HEK293 (cell line): ENCODE data around the gene INSYN1.

Experiments
- CTCF ChIA-PET: fragments of 350-600 bp; formaldehyde crosslinking; extraction: SDS; loops from one replicate; lab custom pipeline; 2021; ENCODE audit warnings: antibody characterized with exemption; lab: Yijun Ruan, JAX
- POLR2A ChIA-PET: fragments of 300-600 bp; formaldehyde crosslinking; extraction: SDS; loops from one replicate; lab custom pipeline; 2020; ENCODE audit warnings: antibody characterized with exemption, inconsistent platforms; lab: Yijun Ruan, JAX
- H3K27ac ChIP-seq: fragments of 200-500 bp; sonication (Bioruptor generic); 2 replicates; pipeline ENCODE4 v1.5.1; 2014; ENCODE audit warnings: low read depth, low read length, control low read depth, inconsistent platforms; ENCODE audit errors: extremely low read depth
- H3K36me3 ChIP-seq, 2 experiments: fragments of 200-500 bp in 1 of 2; sonication (Bioruptor generic) in 1 of 2; 1 replicate in 1 of 2; 2 replicates in 1 of 2; pipeline ENCODE4 v1.5.1; 2014 to 2017; ENCODE audit warnings: inconsistent platforms in 2 of 2, low read length in 2 of 2; ENCODE audit not compliant: control insufficient read depth in 2 of 2, insufficient read depth in 1 of 2
- H3K4me1 ChIP-seq: fragments of 200-500 bp; sonication (Bioruptor generic); 2 replicates; pipeline ENCODE4 v1.5.1; 2014; ENCODE audit warnings: mild to moderate bottlenecking, low read length, inconsistent platforms; ENCODE audit not compliant: control insufficient read depth, insufficient read depth
- H3K4me3 ChIP-seq: 2 replicates; pipeline ENCODE4 v1.5.1; 2011; ENCODE audit warnings: low read depth, mild to moderate bottlenecking, control low read depth, low read length, moderate library complexity
- H3K9me3 ChIP-seq: fragments of 200-500 bp; sonication (Bioruptor generic); 2 replicates; pipeline ENCODE4 v1.5.1; 2014; ENCODE audit warnings: low read depth, low read length, inconsistent platforms; ENCODE audit not compliant: control insufficient read depth, insufficient read depth
- KLF8 ChIP-seq: fragments of 450-650 bp; formaldehyde crosslinking; IDR thresholded peaks from 2 replicates; pipeline ENCODE4 v1.5.1; 2016; ENCODE audit warnings: missing biosample characterization, missing genetic modification characterization
- SETDB1 ChIP-seq: IDR thresholded peaks from one replicate; pipeline ENCODE4 v1.6.1; 2017; ENCODE audit warnings: mild to moderate bottlenecking, low read length, moderate library complexity, mixed read lengths; ENCODE audit not compliant: insufficient read length
- ZNF239 ChIP-seq: fragments of 450-650 bp; formaldehyde crosslinking; IDR thresholded peaks from 2 replicates; pipeline ENCODE4 v1.5.1; 2016; ENCODE audit warnings: missing biosample characterization, missing genetic modification characterization
- ZNF354C ChIP-seq: fragments of 450-650 bp; formaldehyde crosslinking; IDR thresholded peaks from 2 replicates; pipeline ENCODE4 v1.5.1; 2016; ENCODE audit warnings: missing biosample characterization, missing genetic modification characterization, low read depth, borderline replicate concordance
- ZNF416 ChIP-seq: fragments of 450-650 bp; formaldehyde crosslinking; IDR thresholded peaks from 2 replicates; pipeline ENCODE4 v1.5.1; 2016; ENCODE audit warnings: missing biosample characterization, missing genetic modification characterization
- ZNF426 ChIP-seq: fragments of 450-650 bp; formaldehyde crosslinking; IDR thresholded peaks from 2 replicates; pipeline ENCODE4 v1.5.1; 2017; ENCODE audit warnings: missing biosample characterization, missing genetic modification characterization, mild to moderate bottlenecking, inconsistent platforms, moderate library complexity
- ZNF473 ChIP-seq: fragments of 450-650 bp; formaldehyde crosslinking; IDR thresholded peaks from 2 replicates; pipeline ENCODE4 v1.5.1; 2017; ENCODE audit warnings: missing biosample characterization, missing genetic modification characterization
- ZNF501 ChIP-seq: fragments of 450-650 bp; formaldehyde crosslinking; IDR thresholded peaks from 2 replicates; pipeline ENCODE4 v1.5.1; 2016; ENCODE audit warnings: missing biosample characterization, missing genetic modification characterization
- ZNF521 ChIP-seq: fragments of 450-650 bp; formaldehyde crosslinking; IDR thresholded peaks from 2 replicates; pipeline ENCODE4 v1.5.1; 2017; ENCODE audit warnings: missing biosample characterization, mild to moderate bottlenecking, missing genetic modification characterization
- ZNF670 ChIP-seq: fragments of 450-650 bp; formaldehyde crosslinking; IDR thresholded peaks from 2 replicates; pipeline ENCODE4 v1.5.1; 2016; ENCODE audit warnings: missing biosample characterization, missing genetic modification characterization, low read depth
- ZNF692 ChIP-seq: fragments of 450-650 bp; formaldehyde crosslinking; IDR thresholded peaks from 2 replicates; pipeline ENCODE4 v1.5.1; 2016; ENCODE audit warnings: missing biosample characterization, missing genetic modification characterization
- TF ChIP-seq, protein P1 (sequence below): fragments of 450-650 bp; formaldehyde crosslinking; IDR thresholded peaks from 2 replicates; pipeline ENCODE4 v1.5.1; 2016; ENCODE audit warnings: missing biosample characterization, missing genetic modification characterization, low read depth
- TF ChIP-seq, protein P2 (sequence below): fragments of 450-650 bp; formaldehyde crosslinking; IDR thresholded peaks from 2 replicates; pipeline ENCODE4 v1.5.1; 2016; ENCODE audit warnings: missing biosample characterization, missing genetic modification characterization

INSYN1 gene

GRCh38 chr15:73779974-73780373 is 26.8 kb upstream of the INSYN1 start:
- ChIA-PET CTCF (interaction anchor here (0.7 to 4.6 kb wide), 9 partner anchors 9 to 220 kb away, joined by 3 to 14 read pairs (median 3); no protein-coding TSS in a partner anchor), POLR2A (no interaction called here)
- no peaks in the 10 kb centered on the region for H3K4me1 ChIP-seq
- no peaks in the 10 kb centered on the region for H3K36me3 ChIP-seq
- H3K4me3 ChIP-seq = no peak overlapping the region
- TF ChIP-seq ZNF354C (no peak), ZNF670 (tag by site-specific recombination) (no peak)
- TF ChIP-seq, protein P1, sequence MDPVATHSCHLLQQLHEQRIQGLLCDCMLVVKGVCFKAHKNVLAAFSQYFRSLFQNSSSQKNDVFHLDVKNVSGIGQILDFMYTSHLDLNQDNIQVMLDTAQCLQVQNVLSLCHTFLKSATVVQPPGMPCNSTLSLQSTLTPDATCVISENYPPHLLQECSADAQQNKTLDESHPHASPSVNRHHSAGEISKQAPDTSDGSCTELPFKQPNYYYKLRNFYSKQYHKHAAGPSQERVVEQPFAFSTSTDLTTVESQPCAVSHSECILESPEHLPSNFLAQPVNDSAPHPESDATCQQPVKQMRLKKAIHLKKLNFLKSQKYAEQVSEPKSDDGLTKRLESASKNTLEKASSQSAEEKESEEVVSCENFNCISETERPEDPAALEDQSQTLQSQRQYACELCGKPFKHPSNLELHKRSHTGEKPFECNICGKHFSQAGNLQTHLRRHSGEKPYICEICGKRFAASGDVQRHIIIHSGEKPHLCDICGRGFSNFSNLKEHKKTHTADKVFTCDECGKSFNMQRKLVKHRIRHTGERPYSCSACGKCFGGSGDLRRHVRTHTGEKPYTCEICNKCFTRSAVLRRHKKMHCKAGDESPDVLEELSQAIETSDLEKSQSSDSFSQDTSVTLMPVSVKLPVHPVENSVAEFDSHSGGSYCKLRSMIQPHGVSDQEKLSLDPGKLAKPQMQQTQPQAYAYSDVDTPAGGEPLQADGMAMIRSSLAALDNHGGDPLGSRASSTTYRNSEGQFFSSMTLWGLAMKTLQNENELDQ (tag by site-specific recombination) = no peak
- no peak overlapping the region for H3K27ac ChIP-seq
- no peaks in the 10 kb centered on the region for H3K9me3 ChIP-seq

DNA sequence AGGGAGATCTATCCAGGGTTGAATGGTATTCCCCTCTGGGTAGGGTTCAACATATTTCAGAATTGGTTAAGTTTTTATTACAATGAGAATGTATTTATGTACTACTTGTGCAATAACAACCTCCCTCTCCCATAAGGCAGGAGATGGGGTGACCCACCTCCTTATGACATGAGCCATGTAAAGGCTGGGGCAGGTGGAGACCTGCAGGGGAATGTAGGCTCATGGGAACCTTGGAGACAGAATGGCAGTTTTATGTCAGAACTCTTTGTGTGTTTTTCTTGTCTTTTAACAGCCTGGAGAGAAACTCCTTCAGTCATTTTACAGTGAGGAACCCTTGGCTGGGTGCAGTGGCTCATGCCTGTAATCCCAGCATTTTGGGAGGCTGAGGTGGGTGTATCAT is 24.6 kb upstream of the INSYN1 start:
- TF ChIP-seq ZNF692 (tag by site-specific recombination) = no peak
- no peak for TF ChIP-seq ZNF239 (tag by site-specific recombination)
- no peak for TF ChIP-seq ZNF521 (tag by site-specific recombination)
- no peak for TF ChIP-seq KLF8 (tag by site-specific recombination)
- TF ChIP-seq ZNF426 (tag by site-specific recombination) = no peak
- no peak for TF ChIP-seq ZNF416 (tag by site-specific recombination)
- TF ChIP-seq, protein P1 (tag by site-specific recombination) = no peak
- POLR2A ChIA-PET = no interaction called here
- no peak overlapping the region for H3K27ac ChIP-seq
- CTCF ChIA-PET = no interaction called here
- no peak overlapping the region for H3K4me3 ChIP-seq
- H3K36me3 ChIP-seq = no peaks in the 10 kb centered on the region
- H3K4me1 ChIP-seq = no peaks in the 10 kb centered on the region
- H3K9me3 ChIP-seq = no peaks in the 10 kb centered on the region

- TF ChIP-seq SETDB1 = no peak
- TF ChIP-seq, protein P2, sequence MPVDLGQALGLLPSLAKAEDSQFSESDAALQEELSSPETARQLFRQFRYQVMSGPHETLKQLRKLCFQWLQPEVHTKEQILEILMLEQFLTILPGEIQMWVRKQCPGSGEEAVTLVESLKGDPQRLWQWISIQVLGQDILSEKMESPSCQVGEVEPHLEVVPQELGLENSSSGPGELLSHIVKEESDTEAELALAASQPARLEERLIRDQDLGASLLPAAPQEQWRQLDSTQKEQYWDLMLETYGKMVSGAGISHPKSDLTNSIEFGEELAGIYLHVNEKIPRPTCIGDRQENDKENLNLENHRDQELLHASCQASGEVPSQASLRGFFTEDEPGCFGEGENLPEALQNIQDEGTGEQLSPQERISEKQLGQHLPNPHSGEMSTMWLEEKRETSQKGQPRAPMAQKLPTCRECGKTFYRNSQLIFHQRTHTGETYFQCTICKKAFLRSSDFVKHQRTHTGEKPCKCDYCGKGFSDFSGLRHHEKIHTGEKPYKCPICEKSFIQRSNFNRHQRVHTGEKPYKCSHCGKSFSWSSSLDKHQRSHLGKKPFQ (tag by site-specific recombination) = no peak
- no peak for TF ChIP-seq ZNF501
- TF ChIP-seq ZNF473 = no peak
- H3K4me3 ChIP-seq = no peak overlapping the region
- POLR2A ChIA-PET = no interaction called here
- CTCF ChIA-PET = interaction anchor here (0.5 to 2.3 kb wide), 3 partner anchors 9 to 429 kb away, joined by 3 to 8 read pairs (median 4); no protein-coding TSS in a partner anchor
- no peaks in the 10 kb centered on the region for H3K9me3 ChIP-seq
- no peaks in the 10 kb centered on the region for H3K4me1 ChIP-seq
- no peaks in the 10 kb centered on the region for H3K36me3 ChIP-seq
- no peak overlapping the region for H3K27ac ChIP-seq
Measured at GRCh38 chr15:73773428-73773827, 20.3 kb upstream of the INSYN1 start.
